Stomach (tissue), 4 donors: ENCODE results near the gene CYB5R3.

Experiments
- CTCF ChIP-seq, 7 experiments: fragments of 450-650 bp in 4 of 7; fragments of 200-600 bp in 3 of 7; sonication (generic) in 3 of 7; IDR thresholded peaks; one replicate each; pipeline ENCODE4 v1.5.1; 2016 to 2019; ENCODE audit warnings: antibody characterized with exemption in 7 of 7, control low read depth in 2 of 7, mild to moderate bottlenecking in 1 of 7
- POLR2A ChIP-seq, 4 donors: fragments of 450-650 bp; IDR thresholded peaks; one replicate each; pipeline ENCODE4 v1.6.1; 2016; ENCODE audit warnings: antibody characterized with exemption in 4 of 4, control low read depth in 2 of 4, mild to moderate bottlenecking in 1 of 4, moderate library complexity in 1 of 4

DNA sequence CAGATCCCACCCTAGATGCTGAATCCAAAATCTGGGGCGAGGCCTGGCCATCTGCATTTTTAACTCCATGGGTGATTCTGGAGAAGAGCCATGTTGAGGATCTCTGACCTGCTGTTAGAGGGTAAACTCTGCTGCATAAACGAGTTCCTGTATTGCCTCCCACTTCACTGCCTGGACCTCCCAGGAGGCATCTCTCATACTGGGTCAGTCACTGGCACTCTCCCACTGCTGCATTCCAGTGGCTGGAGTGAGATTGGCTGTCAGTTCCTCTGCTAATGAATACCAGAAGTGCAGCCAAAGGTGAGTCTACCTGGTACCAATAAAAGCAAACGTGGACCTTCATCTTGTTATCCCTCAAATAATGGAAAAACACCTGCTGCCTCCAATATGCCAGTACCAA, 44.8 kb downstream of the CYB5R3 start:
- TF ChIP-seq CTCF (IDR thresholded peaks at IDR 0.05) (no peak), POLR2A (IDR thresholded peaks at IDR 0.05) (no peak)
